ENCODE measurements around the gene MYL10.

DNA sequence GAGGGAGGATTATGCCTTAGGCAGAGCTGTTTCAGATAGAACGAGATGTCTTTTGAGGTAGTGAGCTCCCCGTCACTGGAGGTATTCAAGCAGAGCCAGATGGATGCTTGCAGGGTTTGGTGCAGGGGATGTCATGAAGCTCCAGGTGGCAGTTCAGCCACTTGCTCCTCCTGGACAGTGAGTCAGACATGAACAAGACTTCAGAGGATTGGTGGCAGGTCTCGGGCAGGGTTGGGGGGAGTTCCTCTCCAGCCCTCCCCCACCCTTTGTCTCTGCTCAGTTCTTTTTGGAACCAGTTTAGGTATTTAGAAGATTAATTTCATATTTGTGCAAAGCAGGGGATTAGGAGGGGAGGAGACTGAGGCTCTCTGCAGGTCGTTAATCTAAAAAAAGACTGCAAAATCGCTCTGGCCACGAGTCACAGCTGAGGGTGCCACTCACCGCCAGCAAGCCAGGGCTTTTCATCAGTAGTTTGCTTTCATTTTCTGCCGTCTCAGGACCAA, 21.5 kb upstream of the MYL10 start:
- TF ChIP-seq, protein P1, sequence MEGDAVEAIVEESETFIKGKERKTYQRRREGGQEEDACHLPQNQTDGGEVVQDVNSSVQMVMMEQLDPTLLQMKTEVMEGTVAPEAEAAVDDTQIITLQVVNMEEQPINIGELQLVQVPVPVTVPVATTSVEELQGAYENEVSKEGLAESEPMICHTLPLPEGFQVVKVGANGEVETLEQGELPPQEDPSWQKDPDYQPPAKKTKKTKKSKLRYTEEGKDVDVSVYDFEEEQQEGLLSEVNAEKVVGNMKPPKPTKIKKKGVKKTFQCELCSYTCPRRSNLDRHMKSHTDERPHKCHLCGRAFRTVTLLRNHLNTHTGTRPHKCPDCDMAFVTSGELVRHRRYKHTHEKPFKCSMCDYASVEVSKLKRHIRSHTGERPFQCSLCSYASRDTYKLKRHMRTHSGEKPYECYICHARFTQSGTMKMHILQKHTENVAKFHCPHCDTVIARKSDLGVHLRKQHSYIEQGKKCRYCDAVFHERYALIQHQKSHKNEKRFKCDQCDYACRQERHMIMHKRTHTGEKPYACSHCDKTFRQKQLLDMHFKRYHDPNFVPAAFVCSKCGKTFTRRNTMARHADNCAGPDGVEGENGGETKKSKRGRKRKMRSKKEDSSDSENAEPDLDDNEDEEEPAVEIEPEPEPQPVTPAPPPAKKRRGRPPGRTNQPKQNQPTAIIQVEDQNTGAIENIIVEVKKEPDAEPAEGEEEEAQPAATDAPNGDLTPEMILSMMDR (IDR thresholded peaks at IDR 0.05 in 4 of 5, conservative IDR thresholded peaks at IDR 0.05 in 1 of 5) = no peak
- TF ChIP-seq POLR2A (IDR thresholded peaks at IDR 0.05) = no peak
